ENCODE results near the gene RHEX.

DNA sequence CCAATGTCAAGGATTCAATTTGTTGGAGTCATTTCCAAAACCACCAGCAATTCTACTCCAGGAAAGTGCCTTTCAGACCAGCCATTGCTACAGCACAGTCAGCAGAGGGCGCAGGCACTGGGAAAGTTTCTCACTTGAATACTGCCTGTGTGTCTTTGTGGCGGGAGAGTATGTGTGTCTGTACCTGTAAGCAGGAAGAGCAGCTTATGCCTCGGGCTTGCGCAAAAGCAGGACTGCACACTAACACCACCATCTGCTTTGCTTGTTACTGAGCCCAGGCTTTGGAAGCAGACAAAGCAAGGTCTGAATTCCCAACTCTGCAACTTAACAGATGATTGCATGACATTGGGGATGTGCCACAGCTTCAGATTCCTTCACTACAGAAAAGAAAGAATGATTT lies 22.3 kb upstream of the RHEX start:
- TF ChIP-seq HDAC2 (CRISPR knock-in tag; IDR thresholded peaks at IDR 0.05) (peak; percentile 34; the same call in 1 of the 2 replicates), EZH2 (conservative IDR thresholded peaks at IDR 0.05; ENCODE audit: low read depth, low read length) (no peak), NONO (IDR thresholded peaks at IDR 0.05) (no peak), NONO (CRISPR knock-in tag; conservative IDR thresholded peaks at IDR 0.05) (0 out of 2 replicates have a peak, but pooled peaks have one; percentile 41), CREB1 (IDR thresholded peaks at IDR 0.05) (no peak), CREB1 (CRISPR knock-in tag; IDR thresholded peaks at IDR 0.05) (no peak; the same call in 1 of the 2 replicates), ARID2 (CRISPR knock-in tag; IDR thresholded peaks at IDR 0.05; ENCODE audit: borderline replicate concordance) (no peak), GTF2F1 (IDR thresholded peaks at IDR 0.05; ENCODE audit: low read length) (no peak), CBX1 (IDR thresholded peaks at IDR 0.05; ENCODE audit: low read depth) (no peak)
- TF ChIP-seq, protein P1, sequence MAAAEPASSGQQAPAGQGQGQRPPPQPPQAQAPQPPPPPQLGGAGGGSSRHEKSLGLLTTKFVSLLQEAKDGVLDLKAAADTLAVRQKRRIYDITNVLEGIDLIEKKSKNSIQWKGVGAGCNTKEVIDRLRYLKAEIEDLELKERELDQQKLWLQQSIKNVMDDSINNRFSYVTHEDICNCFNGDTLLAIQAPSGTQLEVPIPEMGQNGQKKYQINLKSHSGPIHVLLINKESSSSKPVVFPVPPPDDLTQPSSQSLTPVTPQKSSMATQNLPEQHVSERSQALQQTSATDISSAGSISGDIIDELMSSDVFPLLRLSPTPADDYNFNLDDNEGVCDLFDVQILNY (CRISPR knock-in tag; conservative IDR thresholded peaks at IDR 0.05) = 0 out of 2 replicates have a peak, but pooled peaks have one; percentile 29

Measured in HepG2 (cell line).